Testis (tissue), 2 donors: ENCODE results near the gene DDX1.

Experiments
- POLR2A ChIP-seq: fragments of 450-650 bp; IDR thresholded peaks from one replicate; pipeline ENCODE4 v1.6.1; 2017; ENCODE audit warnings: antibody characterized with exemption, mild to moderate bottlenecking, moderate library complexity
- TF ChIP-seq, protein P1 (sequence below), 3 experiments: fragments of 450-650 bp in 2 of 3; fragments of 200-600 bp in 1 of 3; sonication (generic) in 1 of 3; IDR thresholded peaks; one replicate each; pipeline ENCODE4 v1.5.1; 2016 to 2019; ENCODE audit warnings: antibody characterized with exemption in 3 of 3, mild to moderate bottlenecking in 2 of 3, moderate library complexity in 1 of 3

DNA sequence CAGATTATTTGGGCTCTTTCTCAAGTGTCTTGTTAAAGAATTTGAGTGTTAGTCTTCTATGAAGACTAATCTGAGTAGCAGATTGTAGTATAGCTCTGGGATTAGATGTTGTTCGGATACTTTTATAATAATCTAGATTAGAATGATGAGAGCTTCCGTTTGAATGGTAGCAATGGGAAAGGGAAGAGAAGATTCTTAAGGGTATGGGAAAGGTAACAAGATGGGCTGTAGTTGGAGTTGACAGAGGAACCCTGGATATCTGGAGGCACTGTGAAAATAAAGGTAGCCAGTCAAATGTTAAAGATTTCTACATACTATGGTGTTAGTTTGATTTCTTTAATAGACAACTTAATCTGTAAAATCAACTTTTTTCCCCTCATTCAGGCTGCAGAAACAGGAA, 4.7 kb downstream of the DDX1 start:
- TF ChIP-seq, protein P1, sequence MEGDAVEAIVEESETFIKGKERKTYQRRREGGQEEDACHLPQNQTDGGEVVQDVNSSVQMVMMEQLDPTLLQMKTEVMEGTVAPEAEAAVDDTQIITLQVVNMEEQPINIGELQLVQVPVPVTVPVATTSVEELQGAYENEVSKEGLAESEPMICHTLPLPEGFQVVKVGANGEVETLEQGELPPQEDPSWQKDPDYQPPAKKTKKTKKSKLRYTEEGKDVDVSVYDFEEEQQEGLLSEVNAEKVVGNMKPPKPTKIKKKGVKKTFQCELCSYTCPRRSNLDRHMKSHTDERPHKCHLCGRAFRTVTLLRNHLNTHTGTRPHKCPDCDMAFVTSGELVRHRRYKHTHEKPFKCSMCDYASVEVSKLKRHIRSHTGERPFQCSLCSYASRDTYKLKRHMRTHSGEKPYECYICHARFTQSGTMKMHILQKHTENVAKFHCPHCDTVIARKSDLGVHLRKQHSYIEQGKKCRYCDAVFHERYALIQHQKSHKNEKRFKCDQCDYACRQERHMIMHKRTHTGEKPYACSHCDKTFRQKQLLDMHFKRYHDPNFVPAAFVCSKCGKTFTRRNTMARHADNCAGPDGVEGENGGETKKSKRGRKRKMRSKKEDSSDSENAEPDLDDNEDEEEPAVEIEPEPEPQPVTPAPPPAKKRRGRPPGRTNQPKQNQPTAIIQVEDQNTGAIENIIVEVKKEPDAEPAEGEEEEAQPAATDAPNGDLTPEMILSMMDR (IDR thresholded peaks at IDR 0.05) = no peak
- no peak for TF ChIP-seq POLR2A
